Smooth muscle cell (in vitro differentiated cells): ENCODE results near the gene SAG. TPM values are rescaled to one million over a fixed set of nuclear protein-coding genes. Genes with fewer than 3 reads are reported as not detected.

Source experiments
- DNase-seq: peaks from one replicate; lab custom pipeline; 2025; ENCODE audit not compliant: unreplicated experiment; lab: John Stamatoyannopoulos, UW
- H2AFZ ChIP-seq: fragments of 200-600 bp; sonication (generic); 2 replicates; pipeline ENCODE4 v1.6.0; 2016; ENCODE audit warnings: antibody characterized with exemption, low read depth, mild to moderate bottlenecking
- H3F3A ChIP-seq: fragments of 200-600 bp; sonication (generic); 2 replicates; pipeline ENCODE4 v1.6.0; 2017; ENCODE audit warnings: antibody characterized with exemption, low read depth
- H3K27ac ChIP-seq: fragments of 200-600 bp; sonication (generic); 2 replicates; pipeline ENCODE4 v1.5.1; 2016; ENCODE audit warnings: low read depth, mild to moderate bottlenecking
- H3K27me3 ChIP-seq: fragments of 200-600 bp; sonication (generic); 2 replicates; pipeline ENCODE4 v1.6.1; 2016; ENCODE audit warnings: low read depth, mild to moderate bottlenecking
- H3K36me3 ChIP-seq: fragments of 200-600 bp; sonication (generic); 2 replicates; pipeline ENCODE4 v1.5.1; 2016; ENCODE audit warnings: low read depth
- H3K4me1 ChIP-seq: fragments of 200-600 bp; sonication (generic); 2 replicates; pipeline ENCODE4 v1.5.1; 2016; ENCODE audit warnings: low read depth
- H3K4me2 ChIP-seq: fragments of 200-600 bp; sonication (generic); 2 replicates; pipeline ENCODE4 v1.6.0; 2016; ENCODE audit warnings: mild to moderate bottlenecking
- H3K4me3 ChIP-seq: fragments of 200-600 bp; sonication (generic); 2 replicates; pipeline ENCODE4 v1.5.1; 2016; ENCODE audit warnings: mild to moderate bottlenecking
- H3K79me2 ChIP-seq: fragments of 200-600 bp; sonication (generic); 2 replicates; pipeline ENCODE4 v1.6.0; 2016; ENCODE audit warnings: low read depth, mild to moderate bottlenecking
- H3K9ac ChIP-seq: fragments of 200-600 bp; sonication (generic); 2 replicates; pipeline ENCODE4 v1.6.0; 2016; ENCODE audit warnings: low read depth
- H3K9me3 ChIP-seq: fragments of 200-600 bp; sonication (generic); replicated peaks from 2 replicates; pipeline ENCODE4 v1.5.1; 2016; ENCODE audit warnings: low read depth
- H4K20me1 ChIP-seq: fragments of 200-600 bp; sonication (generic); 2 replicates; pipeline ENCODE4 v1.6.0; 2016; ENCODE audit warnings: low read depth
- CTCF ChIP-seq: fragments of 200-600 bp; sonication (generic); IDR thresholded peaks from 2 replicates; pipeline ENCODE4 v1.5.1; 2017; ENCODE audit warnings: borderline replicate concordance, mild to moderate bottlenecking, antibody characterized with exemption; ENCODE audit not compliant: insufficient read depth, poor library complexity, severe bottlenecking
- WGBS: methylation state at CpG from one replicate; pipeline ENCODE4 v1.1.7; 2016; ENCODE audit warnings: low lambda C conversion rate; 5-methylcytosine and 5-hydroxymethylcytosine counted together
- polyA plus RNA-seq: library from polyadenylated mRNA; unstranded; fragments of >200 nt; fragmentation: Nextera tagmentation; extraction: Ambion mirVana; gene quantifications from 2 replicates; pipeline ENCODE4 v1.2.1, GENCODE V29; 2016
- total RNA-seq: library from RNA; depleted of rRNA; stranded (reverse); fragments of >200 nt; gene quantifications from 2 replicates; pipeline ENCODE4 v1.2.3, GENCODE V29; 2014

The SAG gene
- total and polyA plus RNA-seq, 2 experiments from 2014 or later, result not detected

- H3K27ac ChIP-seq, result no peak overlapping the region
- H4K20me1 ChIP-seq, result no peaks in the 10 kb centered on the region
- no peaks in the 10 kb centered on the region for H3K27me3 ChIP-seq
- no peak for TF ChIP-seq CTCF
- no peaks in the 10 kb centered on the region for H3K4me1 ChIP-seq
- WGBS, result 93% methylated on average over 15 of the region's 15 CpGs
- H3K9me3 ChIP-seq, result no peaks in the 10 kb centered on the region
- no peaks in the 10 kb centered on the region for H3K36me3 ChIP-seq
- no peak overlapping the region for H3K9ac ChIP-seq
- H3K4me3 ChIP-seq, result no peak overlapping the region
- no peaks in the 10 kb centered on the region for H3F3A ChIP-seq
- no peaks in the 10 kb centered on the region for H3K79me2 ChIP-seq
- H2AFZ ChIP-seq, result no peak overlapping the region
- no peak for DNase-seq
- no peak overlapping the region for H3K4me2 ChIP-seq
Measured at GRCh38 chr2:233343171-233343705, 35.6 kb downstream of the SAG start.

GRCh38 chr2:233346376-233346775 lies 38.8 kb downstream of the SAG start:
- Histone ChIP-seq H2AFZ (no peak overlapping the region), H3K36me3 (no peaks in the 10 kb centered on the region), H3K9ac (no peak overlapping the region), H4K20me1 (no peaks in the 10 kb centered on the region), H3K27me3 (no peaks in the 10 kb centered on the region), H3K4me2 (no peak overlapping the region), H3F3A (peaks cover 4% of the 10 kb centered on the region), H3K4me1 (peaks cover 6% of the 10 kb centered on the region), H3K27ac (no peak overlapping the region), H3K79me2 (no peaks in the 10 kb centered on the region), H3K9me3 (no peaks in the 10 kb centered on the region), H3K4me3 (no peak overlapping the region)
- DNase-seq, result no peak
- no peak for TF ChIP-seq CTCF
- 98% methylated on average over 12 of the region's 12 CpGs for WGBS

GRCh38 chr2:233346930-233347329 lies 39.3 kb downstream of the SAG start:
- Histone ChIP-seq H3K4me2 (no peak overlapping the region), H3K9ac (no peak overlapping the region), H2AFZ (no peak overlapping the region), H3K36me3 (no peaks in the 10 kb centered on the region), H3K9me3 (no peaks in the 10 kb centered on the region), H4K20me1 (no peaks in the 10 kb centered on the region), H3F3A (peaks cover 5% of the 10 kb centered on the region), H3K4me3 (no peak overlapping the region), H3K4me1 (peaks cover 9% of the 10 kb centered on the region), H3K79me2 (no peaks in the 10 kb centered on the region), H3K27me3 (no peaks in the 10 kb centered on the region), H3K27ac (no peak overlapping the region)
- DNase-seq, result no peak
- 95% methylated on average over 7 of the region's 9 CpGs for WGBS
- TF ChIP-seq CTCF, result no peak
